GM12878 (cell line): Measurements from ENCODE around the gene MOK. TPM values are rescaled to one million over a fixed set of nuclear protein-coding genes. Genes with fewer than 3 reads are reported as not detected.

Source experiments
- ATAC-seq: fragments of 200-7000 bp; cut with Tn5 transposase; 3 replicates; pipeline ENCODE4 v1.9.1; 2020; ENCODE audit warnings: mild to moderate bottlenecking, moderate library complexity
- BruUV-seq: library from RNA; stranded (reverse); fragments of 400-500 nt; replicated peaks from 2 replicates; lab custom pipeline; 2021; lab: Mats Ljungman, UMichigan
- CTCF ChIA-PET: fragments of 300-600 bp; sonication (Branson Sonifier 250); formaldehyde crosslinking; extraction: SDS; loops from one replicate; lab custom pipeline; 2021; ENCODE audit warnings: inconsistent platforms; lab: Yijun Ruan, JAX
- POLR2A ChIA-PET: fragments of 350-600 bp; formaldehyde crosslinking; extraction: SDS; loops from one replicate; lab custom pipeline; 2021; ENCODE audit warnings: inconsistent platforms; lab: Charles Lee
- RAD21 ChIA-PET: fragments of 300-600 bp; sonication (Branson Sonifier 250); formaldehyde crosslinking; loops from one replicate; lab custom pipeline; 2023; ENCODE audit warnings: antibody characterized with exemption; ENCODE audit not compliant: unreplicated experiment; lab: Charles Lee
- SMC1A ChIA-PET: fragments of 300-600 bp; sonication (Branson Sonifier 250); formaldehyde crosslinking; loops from one replicate; lab custom pipeline; 2023; ENCODE audit not compliant: unreplicated experiment, uncharacterized antibody; lab: Charles Lee
- DNase-seq: peaks from one replicate; pipeline ENCODE4 v3.0.0-alpha.2; 2011; ENCODE audit warnings: low read depth, low spot score
- FAIRE-seq: peaks from 3 replicates; lab custom pipeline; 2011; peaks lifted over from hg19 to GRCh38; lab: Jason Lieb, UNC
- H2AFZ ChIP-seq: 2 replicates; pipeline ENCODE4 v1.6.0; 2011; ENCODE audit warnings: low read depth, low read length, control low read depth; ENCODE audit not compliant: control insufficient read depth
- H3K27ac ChIP-seq: 2 replicates; pipeline ENCODE4 v1.5.1; 2011; ENCODE audit warnings: control low read depth; ENCODE audit not compliant: control insufficient read depth, insufficient read depth
- H3K27me3 ChIP-seq, 2 experiments: replicated peaks in 1 of 2; 2 replicates each; pipeline versions ENCODE4 v1.6.0 to v1.6.1; 2011; ENCODE audit warnings: low read length in 1 of 2; ENCODE audit not compliant: control insufficient read depth in 2 of 2, insufficient read depth in 2 of 2
- H3K36me3 ChIP-seq, 2 experiments: 2 replicates each; pipeline ENCODE4 v1.5.1; 2011; ENCODE audit warnings: low read length in 1 of 2; ENCODE audit not compliant: control insufficient read depth in 2 of 2, insufficient read depth in 2 of 2
- H3K4me1 ChIP-seq: 2 replicates; pipeline ENCODE4 v1.6.1; 2011; ENCODE audit warnings: mild to moderate bottlenecking, low read length, moderate library complexity, mixed read lengths; ENCODE audit not compliant: control insufficient read depth, insufficient read depth
- H3K4me2 ChIP-seq: 2 replicates; pipeline ENCODE4 v1.6.0; 2011; ENCODE audit warnings: control low read depth; ENCODE audit not compliant: control insufficient read depth, insufficient read depth
- H3K4me3 ChIP-seq: fragments of 200-600 bp; sonication (generic); 2 replicates; pipeline ENCODE4 v1.5.1; 2016
- H3K79me2 ChIP-seq: 2 replicates; pipeline ENCODE4 v1.6.0; 2011; ENCODE audit warnings: low read length; ENCODE audit not compliant: control insufficient read depth, insufficient read depth
- H3K9ac ChIP-seq: 2 replicates; pipeline ENCODE4 v1.8.0; 2011; ENCODE audit warnings: low read length, control low read depth, mixed read lengths; ENCODE audit not compliant: control insufficient read depth, insufficient read depth
- H3K9me3 ChIP-seq: replicated peaks from 3 replicates; pipeline ENCODE4 v1.5.1; 2011; ENCODE audit warnings: mild to moderate bottlenecking, low read length; ENCODE audit not compliant: control insufficient read depth, insufficient read depth
- H4K20me1 ChIP-seq: 2 replicates; pipeline ENCODE4 v1.6.0; 2011; ENCODE audit not compliant: control insufficient read depth, insufficient read depth
- BHLHE40 ChIP-seq, 2 experiments: fragments of 450-650 bp in 1 of 2; IDR thresholded peaks; 2 replicates each; pipeline ENCODE4 v1.6.1; 2011 to 2017; ENCODE audit warnings: low read depth in 2 of 2, borderline replicate concordance in 1 of 2, improper control_type of control experiment in 1 of 2, low read length in 1 of 2, mild to moderate bottlenecking in 1 of 2
- CHD2 ChIP-seq: IDR thresholded peaks from 2 replicates; pipeline ENCODE4 v1.6.1; 2011; ENCODE audit warnings: low read depth, low read length, improper control_type of control experiment, borderline replicate concordance
- IKZF2 ChIP-seq, 2 experiments: fragments of 450-650 bp; IDR thresholded peaks; 2 replicates each; pipeline ENCODE4 v1.6.1; 2017; ENCODE audit warnings: mild to moderate bottlenecking in 2 of 2, moderate library complexity in 2 of 2
- NR2F1 ChIP-seq: fragments of 450-650 bp; conservative IDR thresholded peaks from 2 replicates; pipeline ENCODE4 v1.6.1; 2017; ENCODE audit warnings: mild to moderate bottlenecking
- SIN3A ChIP-seq: IDR thresholded peaks from 2 replicates; pipeline ENCODE4 v1.6.1; 2012; ENCODE audit warnings: low read depth, low read length, improper control_type of control experiment
- ZNF207 ChIP-seq: fragments of 450-650 bp; IDR thresholded peaks from 2 replicates; pipeline ENCODE4 v1.6.1; 2014; ENCODE audit warnings: antibody characterized with exemption, mild to moderate bottlenecking, borderline replicate concordance
- ZSCAN29 ChIP-seq: fragments of 450-650 bp; IDR thresholded peaks from 2 replicates; pipeline ENCODE4 v1.6.1; 2017; ENCODE audit warnings: mild to moderate bottlenecking, moderate library complexity
- WGBS: methylation state at CpG from one replicate; pipeline ENCODE4 v1.1.6; 2016; ENCODE audit warnings: low lambda C conversion rate; ENCODE audit not compliant: insufficient replicate concordance, insufficient coverage; ENCODE audit errors: missing lambda C conversion rate; 5-methylcytosine and 5-hydroxymethylcytosine counted together
- in situ Hi-C: fragments of 300-500 bp; cut with MboI; formaldehyde crosslinking; loops from 9 replicates; pipeline ENCODE4 v1.14.3; 2018; ENCODE audit warnings: mixed read lengths
- intact Hi-C: fragments of 100-400 bp; cut with micrococcal nuclease; formaldehyde crosslinking; loops from one replicate; pipeline ENCODE4 v1.14.2; 2022; ENCODE audit not compliant: unreplicated experiment
- polyA plus RNA-seq, 11 experiments: library from polyadenylated mRNA; depleted of rRNA in 4 of 11; unstranded in 6 of 11; stranded (reverse) in 5 of 11; fragments of >200 nt; fragmentation: Nextera tagmentation in 4 of 11; fragmentation: Illumina TruSeq in 1 of 11; extraction: Ambion mirVana in 4 of 11; extraction: Trizol in 1 of 11; gene quantifications; 1 replicate in 1 of 11; 2 replicates in 10 of 11; pipeline versions ENCODE4 v1.2.1 to v1.2.3, GENCODE V29; 2011 to 2016; ENCODE audit warnings: inconsistent platforms in 2 of 11, missing spikeins in 2 of 11, low read depth in 1 of 11
- total RNA-seq, 4 experiments: library from RNA; depleted of rRNA in 3 of 4; stranded (reverse); fragments of >200 nt in 3 of 4; fragmentation: Illumina TruSeq in 1 of 4; extraction: Trizol in 1 of 4; gene quantifications; 2 replicates each; pipeline versions ENCODE4 v1.2.1 to v1.2.3, GENCODE V29; 2013 to 2021
- TF ChIP-seq, protein P1 (sequence below): fragments of 450-650 bp; IDR thresholded peaks from 2 replicates; pipeline ENCODE4 v1.6.1; 2017; ENCODE audit warnings: mild to moderate bottlenecking, moderate library complexity
- TF ChIP-seq, protein P2 (sequence below): fragments of 450-650 bp; formaldehyde crosslinking; IDR thresholded peaks from 2 replicates; pipeline ENCODE4 v1.5.0; 2022; ENCODE audit warnings: mild to moderate bottlenecking, missing genetic modification characterization
- TF ChIP-seq, protein P3 (sequence below): IDR thresholded peaks from 2 replicates; pipeline ENCODE4 v1.6.1; 2012; ENCODE audit warnings: improper control_type of control experiment, low read depth, low read length; ENCODE audit not compliant: insufficient replicate concordance

MOK gene
- total and polyA plus RNA-seq, 10 of the 15 experiments (the other 5 are each of a cell fraction or from before 2014, with no cell fraction given): 0.10 to 3.0 (median 1.4) TPM

DNA sequence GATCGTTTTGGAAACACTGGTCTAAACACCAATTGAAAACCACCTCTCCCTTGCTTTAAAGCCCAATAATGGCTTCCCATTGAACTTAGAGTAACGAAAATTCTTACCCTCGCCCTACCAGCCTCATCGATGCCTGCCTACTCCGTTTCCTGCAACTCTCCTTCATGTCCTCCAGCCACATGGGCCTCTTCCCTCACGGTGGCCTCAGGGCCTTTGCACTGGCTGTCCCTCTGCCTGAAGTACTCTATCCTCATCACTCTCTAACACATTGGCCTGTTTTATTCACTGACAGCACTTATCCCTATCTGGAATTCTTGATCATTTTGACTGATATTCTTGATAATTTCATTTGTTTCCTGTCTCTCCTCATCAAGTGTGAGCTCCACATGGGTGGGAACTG is 46.8 kb downstream of the MOK start:
- ChIA-PET CTCF (no interaction called here), SMC1A (interaction anchor here (0.7 kb wide), 1 partner anchor 15 kb away, joined by 3 read pairs; no protein-coding TSS in a partner anchor), RAD21 (no interaction called here), POLR2A (interaction anchor here (0.6 kb wide), 1 partner anchor 482 kb away, joined by 4 read pairs; no protein-coding TSS in a partner anchor)
- H4K20me1 ChIP-seq: no peaks in the 10 kb centered on the region
- in situ Hi-C loops: no loop called here
- H3K9ac ChIP-seq: no peak overlapping the region
- DNase-seq (no peak), ATAC-seq (no peak), FAIRE-seq (no peak)
- intact Hi-C loops: no loop called here
- H3K27me3 ChIP-seq: no peaks in the 10 kb centered on the region
- H3K36me3 ChIP-seq: no peaks in the 10 kb centered on the region
- BruUV-seq: no TSS peak
- WGBS: 44% methylated on average over 6 of the region's 6 CpGs
- TF ChIP-seq BHLHE40 (IDR thresholded peaks at IDR 0.05; ENCODE audit: borderline replicate concordance in 1 of 2, low read depth in 2 of 2, low read length in 1 of 2) (no peak), ZSCAN29 (no peak), CHD2 (no peak), SIN3A (no peak), ZNF207 (no peak), IKZF2 (IDR thresholded peaks at IDR 0.05) (no peak), NR2F1 (no peak)
- TF ChIP-seq, protein P1, sequence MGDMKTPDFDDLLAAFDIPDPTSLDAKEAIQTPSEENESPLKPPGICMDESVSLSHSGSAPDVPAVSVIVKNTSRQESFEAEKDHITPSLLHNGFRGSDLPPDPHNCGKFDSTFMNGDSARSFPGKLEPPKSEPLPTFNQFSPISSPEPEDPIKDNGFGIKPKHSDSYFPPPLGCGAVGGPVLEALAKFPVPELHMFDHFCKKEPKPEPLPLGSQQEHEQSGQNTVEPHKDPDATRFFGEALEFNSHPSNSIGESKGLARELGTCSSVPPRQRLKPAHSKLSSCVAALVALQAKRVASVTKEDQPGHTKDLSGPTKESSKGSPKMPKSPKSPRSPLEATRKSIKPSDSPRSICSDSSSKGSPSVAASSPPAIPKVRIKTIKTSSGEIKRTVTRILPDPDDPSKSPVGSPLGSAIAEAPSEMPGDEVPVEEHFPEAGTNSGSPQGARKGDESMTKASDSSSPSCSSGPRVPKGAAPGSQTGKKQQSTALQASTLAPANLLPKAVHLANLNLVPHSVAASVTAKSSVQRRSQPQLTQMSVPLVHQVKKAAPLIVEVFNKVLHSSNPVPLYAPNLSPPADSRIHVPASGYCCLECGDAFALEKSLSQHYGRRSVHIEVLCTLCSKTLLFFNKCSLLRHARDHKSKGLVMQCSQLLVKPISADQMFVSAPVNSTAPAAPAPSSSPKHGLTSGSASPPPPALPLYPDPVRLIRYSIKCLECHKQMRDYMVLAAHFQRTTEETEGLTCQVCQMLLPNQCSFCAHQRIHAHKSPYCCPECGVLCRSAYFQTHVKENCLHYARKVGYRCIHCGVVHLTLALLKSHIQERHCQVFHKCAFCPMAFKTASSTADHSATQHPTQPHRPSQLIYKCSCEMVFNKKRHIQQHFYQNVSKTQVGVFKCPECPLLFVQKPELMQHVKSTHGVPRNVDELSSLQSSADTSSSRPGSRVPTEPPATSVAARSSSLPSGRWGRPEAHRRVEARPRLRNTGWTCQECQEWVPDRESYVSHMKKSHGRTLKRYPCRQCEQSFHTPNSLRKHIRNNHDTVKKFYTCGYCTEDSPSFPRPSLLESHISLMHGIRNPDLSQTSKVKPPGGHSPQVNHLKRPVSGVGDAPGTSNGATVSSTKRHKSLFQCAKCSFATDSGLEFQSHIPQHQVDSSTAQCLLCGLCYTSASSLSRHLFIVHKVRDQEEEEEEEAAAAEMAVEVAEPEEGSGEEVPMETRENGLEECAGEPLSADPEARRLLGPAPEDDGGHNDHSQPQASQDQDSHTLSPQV: no peak
- TF ChIP-seq, protein P2, sequence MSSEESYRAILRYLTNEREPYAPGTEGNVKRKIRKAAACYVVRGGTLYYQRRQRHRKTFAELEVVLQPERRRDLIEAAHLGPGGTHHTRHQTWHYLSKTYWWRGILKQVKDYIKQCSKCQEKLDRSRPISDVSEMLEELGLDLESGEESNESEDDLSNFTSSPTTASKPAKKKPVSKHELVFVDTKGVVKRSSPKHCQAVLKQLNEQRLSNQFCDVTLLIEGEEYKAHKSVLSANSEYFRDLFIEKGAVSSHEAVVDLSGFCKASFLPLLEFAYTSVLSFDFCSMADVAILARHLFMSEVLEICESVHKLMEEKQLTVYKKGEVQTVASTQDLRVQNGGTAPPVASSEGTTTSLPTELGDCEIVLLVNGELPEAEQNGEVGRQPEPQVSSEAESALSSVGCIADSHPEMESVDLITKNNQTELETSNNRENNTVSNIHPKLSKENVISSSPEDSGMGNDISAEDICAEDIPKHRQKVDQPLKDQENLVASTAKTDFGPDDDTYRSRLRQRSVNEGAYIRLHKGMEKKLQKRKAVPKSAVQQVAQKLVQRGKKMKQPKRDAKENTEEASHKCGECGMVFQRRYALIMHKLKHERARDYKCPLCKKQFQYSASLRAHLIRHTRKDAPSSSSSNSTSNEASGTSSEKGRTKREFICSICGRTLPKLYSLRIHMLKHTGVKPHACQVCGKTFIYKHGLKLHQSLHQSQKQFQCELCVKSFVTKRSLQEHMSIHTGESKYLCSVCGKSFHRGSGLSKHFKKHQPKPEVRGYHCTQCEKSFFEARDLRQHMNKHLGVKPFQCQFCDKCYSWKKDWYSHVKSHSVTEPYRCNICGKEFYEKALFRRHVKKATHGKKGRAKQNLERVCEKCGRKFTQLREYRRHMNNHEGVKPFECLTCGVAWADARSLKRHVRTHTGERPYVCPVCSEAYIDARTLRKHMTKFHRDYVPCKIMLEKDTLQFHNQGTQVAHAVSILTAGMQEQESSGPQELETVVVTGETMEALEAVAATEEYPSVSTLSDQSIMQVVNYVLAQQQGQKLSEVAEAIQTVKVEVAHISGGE (CRISPR knock-in tag): no peak
- TF ChIP-seq, protein P3, sequence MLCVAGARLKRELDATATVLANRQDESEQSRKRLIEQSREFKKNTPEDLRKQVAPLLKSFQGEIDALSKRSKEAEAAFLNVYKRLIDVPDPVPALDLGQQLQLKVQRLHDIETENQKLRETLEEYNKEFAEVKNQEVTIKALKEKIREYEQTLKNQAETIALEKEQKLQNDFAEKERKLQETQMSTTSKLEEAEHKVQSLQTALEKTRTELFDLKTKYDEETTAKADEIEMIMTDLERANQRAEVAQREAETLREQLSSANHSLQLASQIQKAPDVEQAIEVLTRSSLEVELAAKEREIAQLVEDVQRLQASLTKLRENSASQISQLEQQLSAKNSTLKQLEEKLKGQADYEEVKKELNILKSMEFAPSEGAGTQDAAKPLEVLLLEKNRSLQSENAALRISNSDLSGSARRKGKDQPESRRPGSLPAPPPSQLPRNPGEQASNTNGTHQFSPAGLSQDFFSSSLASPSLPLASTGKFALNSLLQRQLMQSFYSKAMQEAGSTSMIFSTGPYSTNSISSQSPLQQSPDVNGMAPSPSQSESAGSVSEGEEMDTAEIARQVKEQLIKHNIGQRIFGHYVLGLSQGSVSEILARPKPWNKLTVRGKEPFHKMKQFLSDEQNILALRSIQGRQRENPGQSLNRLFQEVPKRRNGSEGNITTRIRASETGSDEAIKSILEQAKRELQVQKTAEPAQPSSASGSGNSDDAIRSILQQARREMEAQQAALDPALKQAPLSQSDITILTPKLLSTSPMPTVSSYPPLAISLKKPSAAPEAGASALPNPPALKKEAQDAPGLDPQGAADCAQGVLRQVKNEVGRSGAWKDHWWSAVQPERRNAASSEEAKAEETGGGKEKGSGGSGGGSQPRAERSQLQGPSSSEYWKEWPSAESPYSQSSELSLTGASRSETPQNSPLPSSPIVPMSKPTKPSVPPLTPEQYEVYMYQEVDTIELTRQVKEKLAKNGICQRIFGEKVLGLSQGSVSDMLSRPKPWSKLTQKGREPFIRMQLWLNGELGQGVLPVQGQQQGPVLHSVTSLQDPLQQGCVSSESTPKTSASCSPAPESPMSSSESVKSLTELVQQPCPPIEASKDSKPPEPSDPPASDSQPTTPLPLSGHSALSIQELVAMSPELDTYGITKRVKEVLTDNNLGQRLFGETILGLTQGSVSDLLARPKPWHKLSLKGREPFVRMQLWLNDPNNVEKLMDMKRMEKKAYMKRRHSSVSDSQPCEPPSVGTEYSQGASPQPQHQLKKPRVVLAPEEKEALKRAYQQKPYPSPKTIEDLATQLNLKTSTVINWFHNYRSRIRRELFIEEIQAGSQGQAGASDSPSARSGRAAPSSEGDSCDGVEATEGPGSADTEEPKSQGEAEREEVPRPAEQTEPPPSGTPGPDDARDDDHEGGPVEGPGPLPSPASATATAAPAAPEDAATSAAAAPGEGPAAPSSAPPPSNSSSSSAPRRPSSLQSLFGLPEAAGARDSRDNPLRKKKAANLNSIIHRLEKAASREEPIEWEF: no peak
- no peaks in the 10 kb centered on the region for H3K4me1 ChIP-seq
- no peaks in the 10 kb centered on the region for H3K79me2 ChIP-seq
- H3K4me3 ChIP-seq: no peak overlapping the region
- H3K27ac ChIP-seq: no peak overlapping the region
- H3K9me3 ChIP-seq: no peaks in the 10 kb centered on the region
- H2AFZ ChIP-seq: no peak overlapping the region
- no peak overlapping the region for H3K4me2 ChIP-seq
